Tibial nerve (tissue), 4 donors: ENCODE data around the gene DPEP3. TPM values are rescaled to one million over a fixed set of nuclear protein-coding genes. Genes with fewer than 3 reads are reported as not detected.
"Not testable (repeated sequence)": the region's sequence is repeated elsewhere in the genome, so short reads cannot be mapped to it uniquely, and the experiment has no call there.

Source experiments
- DNase-seq, 2 donors: peaks; one replicate each; pipeline ENCODE4 v3.0.0-alpha.2; 2019; ENCODE audit warnings: low spot score in 2 of 2
- H3K27ac ChIP-seq, 4 donors: fragments of 200-600 bp; sonication (generic) in 3 of 4; one replicate each; pipeline ENCODE4 v1.5.1; 2017 to 2019; ENCODE audit warnings: mild to moderate bottlenecking in 1 of 4
- H3K27me3 ChIP-seq, 2 donors: fragments of 200-600 bp; sonication (generic) in 1 of 2; one replicate each; pipeline versions ENCODE4 v1.5.1 to v1.6.0; 2017 to 2019
- H3K36me3 ChIP-seq, 3 donors: fragments of 200-600 bp; sonication (generic); one replicate each; pipeline ENCODE4 v1.5.1; 2018 to 2019
- H3K4me1 ChIP-seq, 4 donors: fragments of 200-600 bp; sonication (generic) in 3 of 4; one replicate each; pipeline ENCODE4 v1.5.1; 2017 to 2019
- H3K4me3 ChIP-seq, 4 donors: fragments of 200-600 bp; sonication (generic) in 3 of 4; one replicate each; pipeline ENCODE4 v1.5.1; 2017 to 2019; ENCODE audit warnings: mild to moderate bottlenecking in 1 of 4, moderate library complexity in 1 of 4
- H3K9me3 ChIP-seq, 4 donors: fragments of 200-600 bp; sonication (generic) in 3 of 4; one replicate each; pipeline ENCODE4 v1.5.1; 2017 to 2019
- CTCF ChIP-seq, 5 experiments: fragments of 200-600 bp in 3 of 5; fragments of 450-650 bp in 2 of 5; sonication (generic) in 3 of 5; IDR thresholded peaks; one replicate each; pipeline ENCODE4 v1.5.1; 2016 to 2019; ENCODE audit warnings: antibody characterized with exemption in 5 of 5, mild to moderate bottlenecking in 3 of 5, moderate library complexity in 2 of 5
- EP300 ChIP-seq, 2 donors: sonication (generic); formaldehyde crosslinking; IDR thresholded peaks; one replicate each; pipeline ENCODE4 v1.6.1; 2017; ENCODE audit warnings: antibody characterized with exemption in 2 of 2, mild to moderate bottlenecking in 1 of 2
- POLR2A ChIP-seq, 2 donors: fragments of 450-650 bp; IDR thresholded peaks; one replicate each; pipeline ENCODE4 v1.6.1; 2017; ENCODE audit warnings: antibody characterized with exemption in 2 of 2, mild to moderate bottlenecking in 2 of 2, moderate library complexity in 2 of 2
- WGBS, 2 donors: methylation state at CpG; one replicate each; pipeline ENCODE4 v1.1.5; 2018; 5-methylcytosine and 5-hydroxymethylcytosine counted together
- total RNA-seq, 4 donors: library from RNA; depleted of rRNA; stranded (reverse); fragments of >200 nt; gene quantifications; one replicate each; pipeline ENCODE4 v1.1.0, GENCODE V29; 2016

The DPEP3 gene
- total RNA-seq, 4 donors from 2014 or later, result 0.66 TPM; not detected in 3

- peaks cover 0 to 44% (median 3%) of the 10 kb centered on the region in 3 donors for H3K36me3 ChIP-seq
- TF ChIP-seq POLR2A (IDR thresholded peaks at IDR 0.05) (no peak), EP300 (IDR thresholded peaks at IDR 0.05) (peak in 1 of 2 donors; percentile 3), CTCF (IDR thresholded peaks at IDR 0.05) (no peak)
- no peaks in the 10 kb centered on the region for H3K9me3 ChIP-seq
- no peak overlapping the region for H3K4me3 ChIP-seq
- peak in 1 of 2 donors; percentile 48 for DNase-seq
- H3K27me3 ChIP-seq, result no peaks in the 10 kb centered on the region
- peaks cover 0 to 65% (median 38%) of the 10 kb centered on the region in 4 donors for H3K4me1 ChIP-seq
- no peak overlapping the region for H3K27ac ChIP-seq
- 70 to 78% methylated on average over 31 to 32 of the region's 33 CpGs for WGBS, 2 donors
Measured at GRCh38 chr16:67939507-67940445, 40.5 kb downstream of the DPEP3 start.

GRCh38 chr16:67937713-67938112, 42.6 kb downstream of the DPEP3 start:
- H3K27ac ChIP-seq, result peak overlapping the region in 1 of 4 donors; percentile 95
- not testable (repeated sequence) for H3K9me3 ChIP-seq, H3K4me3 ChIP-seq

GRCh38 chr16:67936880-67937605, 43.3 kb downstream of the DPEP3 start:
- Histone ChIP-seq H3K36me3 (peaks cover 0 to 40% (median 5%) of the 10 kb centered on the region in 3 donors), H3K27me3 (no peaks in the 10 kb centered on the region), H3K9me3 (no peaks in the 10 kb centered on the region), H3K4me1 (peaks cover 0 to 49% (median 20%) of the 10 kb centered on the region in 4 donors), H3K4me3 (peak overlapping the region; percentile 74 to 98 (median 84)), H3K27ac (peak overlapping the region; percentile 60 to 95 (median 94))
- WGBS, 2 donors, result 47% methylated on average over 6 of the region's 6 CpGs
- TF ChIP-seq EP300 (IDR thresholded peaks at IDR 0.05) (no peak), CTCF (IDR thresholded peaks at IDR 0.05) (no peak), POLR2A (IDR thresholded peaks at IDR 0.05) (no peak)
- DNase-seq, result peak in 1 of 2 donors; percentile 53

More at GRCh38 chr16:67937713-67938112, 42.6 kb downstream of the DPEP3 start:
- H3K4me1 ChIP-seq, result peaks cover 0 to 55% (median 25%) of the 10 kb centered on the region in 4 donors
- H3K27me3 ChIP-seq, DNase-seq: not testable (repeated sequence)
- H3K36me3 ChIP-seq, result peaks cover 0 to 45% (median 5%) of the 10 kb centered on the region in 3 donors
- 87 to 93% methylated on average over 5 of the region's 5 CpGs for WGBS, 2 donors

GRCh38 chr16:67936124-67936879, 44.0 kb downstream of the DPEP3 start, which contains the start of gene PSMB10:
TSS of gene PSMB10 (minus strand) at chr16:67936850. CDS start at chr16:67936749, 101 bp downstream.
- H3K4me1 ChIP-seq, result peaks cover 0 to 41% (median 20%) of the 10 kb centered on the region in 4 donors
- peak within 1 kb of the TSS; percentile 60 to 95 (median 94) for H3K27ac ChIP-seq
- H3K4me3 ChIP-seq, result peak within 1 kb of the TSS; percentile 74 to 98 (median 84)
- peak in 1 of 2 donors; percentile 27 for DNase-seq
- no peaks in the 10 kb centered on the region for H3K27me3 ChIP-seq
- no peaks in the 10 kb centered on the region for H3K9me3 ChIP-seq
- peaks cover 0 to 39% (median 5%) of the 10 kb centered on the region in 3 donors for H3K36me3 ChIP-seq
- WGBS, 2 donors, result 0 to 1% methylated on average over 23 to 54 of the region's 54 CpGs
- TF ChIP-seq CTCF (IDR thresholded peaks at IDR 0.05) (no peak), EP300 (IDR thresholded peaks at IDR 0.05) (peak in 1 of 2 donors; percentile 35), POLR2A (IDR thresholded peaks at IDR 0.05) (peak in 1 of 2 donors; percentile 32)
